Liver (tissue), 9 donors: ENCODE measurements around the gene RAB7A. TPM values are rescaled to one million over a fixed set of nuclear protein-coding genes. Genes with fewer than 3 reads are reported as not detected.

Experiments used
- DNase-seq: peaks from one replicate; pipeline ENCODE4 v3.0.0-alpha.2; 2017; ENCODE audit warnings: low spot score
- H3K27ac ChIP-seq, 2 donors: one replicate each; pipeline ENCODE4 v1.7.0; 2013; ENCODE audit warnings: inconsistent platforms in 2 of 2, low read length in 2 of 2, control low read depth in 1 of 2, low read depth in 1 of 2, mild to moderate bottlenecking in 1 of 2
- H3K27me3 ChIP-seq, 4 donors: one replicate each; pipeline versions ENCODE4 v1.6.1 to v1.7.0; 2013; ENCODE audit warnings: low read length in 3 of 4, inconsistent platforms in 1 of 4, mild to moderate bottlenecking in 1 of 4, moderate library complexity in 1 of 4; ENCODE audit not compliant: control insufficient read depth in 4 of 4, insufficient read depth in 4 of 4
- H3K36me3 ChIP-seq, 4 donors: one replicate each; pipeline versions ENCODE4 v1.6.1 to v1.7.0; 2013; ENCODE audit warnings: low read length in 3 of 4, mild to moderate bottlenecking in 3 of 4, low read depth in 1 of 4, moderate library complexity in 1 of 4; ENCODE audit not compliant: control insufficient read depth in 4 of 4, insufficient read depth in 3 of 4
- H3K4me1 ChIP-seq, 4 donors: one replicate each; pipeline versions ENCODE4 v1.6.1 to v1.7.0; 2013; ENCODE audit warnings: low read length in 3 of 4, mild to moderate bottlenecking in 3 of 4, moderate library complexity in 1 of 4; ENCODE audit not compliant: control insufficient read depth in 4 of 4, insufficient read depth in 4 of 4
- H3K4me3 ChIP-seq, 3 donors: one replicate each; pipeline versions ENCODE4 v1.6.1 to v1.7.0; 2013; ENCODE audit warnings: low read length in 3 of 3, control low read depth in 1 of 3, low read depth in 1 of 3, mild to moderate bottlenecking in 1 of 3
- H3K9ac ChIP-seq, 2 donors: one replicate each; pipeline ENCODE4 v1.7.0; 2013; ENCODE audit warnings: low read length in 2 of 2, mild to moderate bottlenecking in 2 of 2, moderate library complexity in 2 of 2, control low read depth in 1 of 2, low read depth in 1 of 2
- H3K9me3 ChIP-seq, 4 donors: one replicate each; pipeline versions ENCODE4 v1.6.1 to v1.7.0; 2013; ENCODE audit warnings: low read length in 3 of 4; ENCODE audit not compliant: control insufficient read depth in 4 of 4
- EGR1 ChIP-seq, 2 donors: IDR thresholded peaks; 2 replicates each; pipeline ENCODE4 v1.6.1; 2016 to 2018; ENCODE audit warnings: antibody characterized with exemption in 2 of 2, low read depth in 2 of 2
- GABPA ChIP-seq, 2 donors: IDR thresholded peaks in 1 of 2; conservative IDR thresholded peaks in 1 of 2; 2 replicates each; pipeline ENCODE4 v1.6.1; 2016; ENCODE audit warnings: antibody characterized with exemption in 2 of 2, mild to moderate bottlenecking in 1 of 2, moderate library complexity in 1 of 2
- HNF4A ChIP-seq, 2 donors: conservative IDR thresholded peaks; 2 replicates each; pipeline ENCODE4 v1.6.1; 2016; ENCODE audit warnings: antibody characterized with exemption in 2 of 2, mild to moderate bottlenecking in 2 of 2
- HNF4G ChIP-seq: IDR thresholded peaks from 2 replicates; pipeline ENCODE4 v1.6.1; 2016; ENCODE audit warnings: antibody characterized with exemption
- NR2F2 ChIP-seq: IDR thresholded peaks from 2 replicates; pipeline ENCODE4 v1.6.1; 2016; ENCODE audit warnings: antibody characterized with exemption
- SP1 ChIP-seq: IDR thresholded peaks from 2 replicates; pipeline ENCODE4 v1.6.1; 2018; ENCODE audit warnings: antibody characterized with exemption, mild to moderate bottlenecking
- YY1 ChIP-seq: IDR thresholded peaks from 2 replicates; pipeline ENCODE4 v1.6.1; 2016; ENCODE audit warnings: antibody characterized with exemption, mild to moderate bottlenecking
- WGBS: extraction: QIAGEN DNeasy Blood & Tissue Kit; methylation state at CpG from one replicate; pipeline ENCODE4 v1.1.7; 2013; 5-methylcytosine and 5-hydroxymethylcytosine counted together
- polyA plus RNA-seq, 2 donors: library from polyadenylated mRNA; stranded (reverse) in 1 of 2; unstranded in 1 of 2; fragments of 200-250 nt in 1 of 2; fragments of >200 nt in 1 of 2; fragmentation: Nextera tagmentation in 1 of 2; extraction: Ambion mirVana in 1 of 2; gene quantifications; one replicate each; pipeline versions ENCODE4 v1.2.1 to v1.2.3, GENCODE V29; 2013 to 2015
- total RNA-seq, 2 donors: library from RNA; depleted of rRNA; stranded (reverse); fragments of >200 nt; gene quantifications; one replicate each; pipeline ENCODE4 v1.2.3, GENCODE V29; 2014
- TF ChIP-seq, protein P1 (sequence below): IDR thresholded peaks from 2 replicates; pipeline ENCODE4 v1.6.1; 2016; ENCODE audit warnings: antibody characterized with exemption, mild to moderate bottlenecking
- TF ChIP-seq, protein P2 (sequence below): fragments of 150-350 bp; IDR thresholded peaks from 2 replicates; pipeline ENCODE4 v1.5.1; 2017; ENCODE audit warnings: improper control_type of control experiment, low read depth, low read length; ENCODE audit not compliant: missing input control
- TF ChIP-seq, protein P3 (sequence below): IDR thresholded peaks from 2 replicates; pipeline ENCODE4 v1.6.1; 2016; ENCODE audit warnings: antibody characterized with exemption
- TF ChIP-seq, protein P4 (sequence below): IDR thresholded peaks from 2 replicates; pipeline ENCODE4 v1.6.1; 2016; ENCODE audit warnings: antibody characterized with exemption
- TF ChIP-seq, protein P5 (sequence below): IDR thresholded peaks from 2 replicates; pipeline ENCODE4 v1.6.1; 2016; ENCODE audit warnings: antibody characterized with exemption
- donor health status: healthy.
- donor health status: healthy.
- donor health status: healthy.
- donor health status: healthy.
- donor health status: healthy.

The RAB7A gene
- total and polyA plus RNA-seq, 4 donors, result 34.6 to 90.6 (median 63.4) TPM

DNA sequence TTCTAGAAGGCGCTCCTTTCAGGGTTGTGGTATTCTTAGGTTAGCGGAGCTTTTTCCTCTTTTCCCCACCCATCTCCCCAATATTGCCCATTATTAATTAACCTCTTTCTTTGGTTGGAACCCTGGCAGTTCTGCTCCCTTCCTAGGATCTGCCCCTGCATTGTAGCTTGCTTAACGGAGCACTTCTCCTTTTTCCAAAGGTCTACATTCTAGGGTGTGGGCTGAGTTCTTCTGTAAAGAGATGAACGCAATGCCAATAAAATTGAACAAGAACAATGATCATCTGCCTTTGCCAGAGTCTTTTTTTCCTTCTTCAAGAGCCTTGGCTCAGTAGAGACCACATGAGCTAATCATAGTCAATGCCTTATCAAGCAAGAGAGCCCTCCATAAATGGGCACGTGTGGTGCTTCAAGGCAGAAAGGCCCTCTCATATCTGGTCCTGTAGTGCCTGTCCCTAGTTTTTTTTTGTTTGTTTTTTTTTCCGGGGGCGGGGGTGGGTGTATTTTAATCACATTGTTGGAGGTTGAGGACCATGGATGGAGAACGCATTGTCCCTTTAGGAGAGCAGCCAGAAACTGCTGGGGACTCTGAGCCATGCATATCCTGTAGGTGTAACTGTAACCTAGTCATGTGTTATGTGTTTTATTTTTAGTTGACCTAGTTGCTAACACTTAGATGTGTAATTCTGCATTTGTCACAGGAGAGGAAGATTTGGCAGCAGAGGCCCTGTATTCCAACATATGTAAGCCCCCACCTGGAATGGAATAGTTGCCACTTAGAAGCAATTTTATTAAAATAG is 88.7 kb downstream of the RAB7A start:
- no peaks in the 10 kb centered on the region for H3K27me3 ChIP-seq
- no peaks in the 10 kb centered on the region for H3K4me1 ChIP-seq
- no peak overlapping the region for H3K4me3 ChIP-seq
- H3K9me3 ChIP-seq, result no peaks in the 10 kb centered on the region
- TF ChIP-seq, protein P1, sequence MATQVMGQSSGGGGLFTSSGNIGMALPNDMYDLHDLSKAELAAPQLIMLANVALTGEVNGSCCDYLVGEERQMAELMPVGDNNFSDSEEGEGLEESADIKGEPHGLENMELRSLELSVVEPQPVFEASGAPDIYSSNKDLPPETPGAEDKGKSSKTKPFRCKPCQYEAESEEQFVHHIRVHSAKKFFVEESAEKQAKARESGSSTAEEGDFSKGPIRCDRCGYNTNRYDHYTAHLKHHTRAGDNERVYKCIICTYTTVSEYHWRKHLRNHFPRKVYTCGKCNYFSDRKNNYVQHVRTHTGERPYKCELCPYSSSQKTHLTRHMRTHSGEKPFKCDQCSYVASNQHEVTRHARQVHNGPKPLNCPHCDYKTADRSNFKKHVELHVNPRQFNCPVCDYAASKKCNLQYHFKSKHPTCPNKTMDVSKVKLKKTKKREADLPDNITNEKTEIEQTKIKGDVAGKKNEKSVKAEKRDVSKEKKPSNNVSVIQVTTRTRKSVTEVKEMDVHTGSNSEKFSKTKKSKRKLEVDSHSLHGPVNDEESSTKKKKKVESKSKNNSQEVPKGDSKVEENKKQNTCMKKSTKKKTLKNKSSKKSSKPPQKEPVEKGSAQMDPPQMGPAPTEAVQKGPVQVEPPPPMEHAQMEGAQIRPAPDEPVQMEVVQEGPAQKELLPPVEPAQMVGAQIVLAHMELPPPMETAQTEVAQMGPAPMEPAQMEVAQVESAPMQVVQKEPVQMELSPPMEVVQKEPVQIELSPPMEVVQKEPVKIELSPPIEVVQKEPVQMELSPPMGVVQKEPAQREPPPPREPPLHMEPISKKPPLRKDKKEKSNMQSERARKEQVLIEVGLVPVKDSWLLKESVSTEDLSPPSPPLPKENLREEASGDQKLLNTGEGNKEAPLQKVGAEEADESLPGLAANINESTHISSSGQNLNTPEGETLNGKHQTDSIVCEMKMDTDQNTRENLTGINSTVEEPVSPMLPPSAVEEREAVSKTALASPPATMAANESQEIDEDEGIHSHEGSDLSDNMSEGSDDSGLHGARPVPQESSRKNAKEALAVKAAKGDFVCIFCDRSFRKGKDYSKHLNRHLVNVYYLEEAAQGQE, result no peak
- TF ChIP-seq GABPA (IDR thresholded peaks at IDR 0.05 in 1 of 2, conservative IDR thresholded peaks at IDR 0.05 in 1 of 2) (no peak), HNF4A (conservative IDR thresholded peaks at IDR 0.05) (no peak), HNF4G (no peak), EGR1 (IDR thresholded peaks at IDR 0.05; ENCODE audit: low read depth in 2 of 2) (no peak), SP1 (no peak), NR2F2 (no peak), YY1 (no peak)
- TF ChIP-seq, protein P2, sequence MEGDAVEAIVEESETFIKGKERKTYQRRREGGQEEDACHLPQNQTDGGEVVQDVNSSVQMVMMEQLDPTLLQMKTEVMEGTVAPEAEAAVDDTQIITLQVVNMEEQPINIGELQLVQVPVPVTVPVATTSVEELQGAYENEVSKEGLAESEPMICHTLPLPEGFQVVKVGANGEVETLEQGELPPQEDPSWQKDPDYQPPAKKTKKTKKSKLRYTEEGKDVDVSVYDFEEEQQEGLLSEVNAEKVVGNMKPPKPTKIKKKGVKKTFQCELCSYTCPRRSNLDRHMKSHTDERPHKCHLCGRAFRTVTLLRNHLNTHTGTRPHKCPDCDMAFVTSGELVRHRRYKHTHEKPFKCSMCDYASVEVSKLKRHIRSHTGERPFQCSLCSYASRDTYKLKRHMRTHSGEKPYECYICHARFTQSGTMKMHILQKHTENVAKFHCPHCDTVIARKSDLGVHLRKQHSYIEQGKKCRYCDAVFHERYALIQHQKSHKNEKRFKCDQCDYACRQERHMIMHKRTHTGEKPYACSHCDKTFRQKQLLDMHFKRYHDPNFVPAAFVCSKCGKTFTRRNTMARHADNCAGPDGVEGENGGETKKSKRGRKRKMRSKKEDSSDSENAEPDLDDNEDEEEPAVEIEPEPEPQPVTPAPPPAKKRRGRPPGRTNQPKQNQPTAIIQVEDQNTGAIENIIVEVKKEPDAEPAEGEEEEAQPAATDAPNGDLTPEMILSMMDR, result no peak
- TF ChIP-seq, protein P3, sequence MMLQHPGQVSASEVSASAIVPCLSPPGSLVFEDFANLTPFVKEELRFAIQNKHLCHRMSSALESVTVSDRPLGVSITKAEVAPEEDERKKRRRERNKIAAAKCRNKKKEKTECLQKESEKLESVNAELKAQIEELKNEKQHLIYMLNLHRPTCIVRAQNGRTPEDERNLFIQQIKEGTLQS, result no peak
- TF ChIP-seq, protein P4, sequence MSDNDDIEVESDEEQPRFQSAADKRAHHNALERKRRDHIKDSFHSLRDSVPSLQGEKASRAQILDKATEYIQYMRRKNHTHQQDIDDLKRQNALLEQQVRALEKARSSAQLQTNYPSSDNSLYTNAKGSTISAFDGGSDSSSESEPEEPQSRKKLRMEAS, result no peak
- TF ChIP-seq, protein P5, sequence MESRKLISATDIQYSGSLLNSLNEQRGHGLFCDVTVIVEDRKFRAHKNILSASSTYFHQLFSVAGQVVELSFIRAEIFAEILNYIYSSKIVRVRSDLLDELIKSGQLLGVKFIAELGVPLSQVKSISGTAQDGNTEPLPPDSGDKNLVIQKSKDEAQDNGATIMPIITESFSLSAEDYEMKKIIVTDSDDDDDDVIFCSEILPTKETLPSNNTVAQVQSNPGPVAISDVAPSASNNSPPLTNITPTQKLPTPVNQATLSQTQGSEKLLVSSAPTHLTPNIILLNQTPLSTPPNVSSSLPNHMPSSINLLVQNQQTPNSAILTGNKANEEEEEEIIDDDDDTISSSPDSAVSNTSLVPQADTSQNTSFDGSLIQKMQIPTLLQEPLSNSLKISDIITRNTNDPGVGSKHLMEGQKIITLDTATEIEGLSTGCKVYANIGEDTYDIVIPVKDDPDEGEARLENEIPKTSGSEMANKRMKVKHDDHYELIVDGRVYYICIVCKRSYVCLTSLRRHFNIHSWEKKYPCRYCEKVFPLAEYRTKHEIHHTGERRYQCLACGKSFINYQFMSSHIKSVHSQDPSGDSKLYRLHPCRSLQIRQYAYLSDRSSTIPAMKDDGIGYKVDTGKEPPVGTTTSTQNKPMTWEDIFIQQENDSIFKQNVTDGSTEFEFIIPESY, result no peak
- no peak overlapping the region for H3K9ac ChIP-seq
- no peak overlapping the region for H3K27ac ChIP-seq
- no peak for DNase-seq
- H3K36me3 ChIP-seq, result peaks cover 2 to 39% (median 26%) of the 10 kb centered on the region in 4 donors
- WGBS, result 90% methylated on average over 8 of the region's 8 CpGs
